Hematopoietic multipotent progenitor cell treated with erythropoietin and hydrocortisone succinate and interleukin-3 and kit ligand, for 8 days (in vitro differentiated cells): ENCODE data around the gene KRT79.

Experiments
- DNase-seq: peaks from one replicate; pipeline ENCODE4 v3.0.0-alpha.2; 2015

KRT79 gene

DNA sequence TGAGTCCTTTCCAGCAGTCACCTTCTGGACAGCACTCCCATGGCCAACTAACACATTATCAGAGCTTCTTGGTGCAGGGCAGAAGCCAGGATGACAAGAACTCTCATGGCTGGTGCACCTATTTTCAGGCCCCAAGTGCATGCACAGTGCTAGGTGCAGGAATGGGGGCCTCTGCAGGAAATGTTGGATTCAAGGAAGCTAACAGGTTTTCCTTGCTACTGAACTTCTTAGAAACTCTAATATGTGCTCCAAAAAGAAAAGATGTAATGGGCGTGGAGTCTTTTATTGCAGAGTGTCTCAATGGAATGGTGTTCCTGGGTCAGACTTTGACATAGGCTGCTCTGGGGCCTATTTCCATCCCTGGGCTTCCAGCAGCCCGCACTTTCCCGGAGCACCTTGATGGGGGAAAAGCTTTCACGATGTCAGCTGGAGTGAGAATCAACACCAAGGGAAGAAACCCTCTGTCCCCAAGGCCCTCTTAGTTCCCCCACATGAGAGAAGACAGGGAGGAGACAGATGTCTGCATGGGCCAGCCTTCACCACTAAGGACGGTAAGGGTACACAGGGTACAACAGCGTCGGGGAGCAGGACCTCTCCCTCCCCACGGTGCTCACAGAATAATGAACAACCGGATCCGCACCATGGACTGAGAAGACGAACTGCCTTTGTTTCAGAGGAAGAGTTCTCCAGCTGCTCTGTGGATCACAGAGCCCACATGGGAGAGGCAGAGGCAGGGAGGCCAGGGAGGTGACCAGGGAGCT is 45.1 kb downstream of the KRT79 start:
- DNase-seq: no peak

- DNase-seq: no peak
These were observed 45.8 kb downstream of the KRT79 start for GRCh38 chr12:52788192-52788875.

DNA sequence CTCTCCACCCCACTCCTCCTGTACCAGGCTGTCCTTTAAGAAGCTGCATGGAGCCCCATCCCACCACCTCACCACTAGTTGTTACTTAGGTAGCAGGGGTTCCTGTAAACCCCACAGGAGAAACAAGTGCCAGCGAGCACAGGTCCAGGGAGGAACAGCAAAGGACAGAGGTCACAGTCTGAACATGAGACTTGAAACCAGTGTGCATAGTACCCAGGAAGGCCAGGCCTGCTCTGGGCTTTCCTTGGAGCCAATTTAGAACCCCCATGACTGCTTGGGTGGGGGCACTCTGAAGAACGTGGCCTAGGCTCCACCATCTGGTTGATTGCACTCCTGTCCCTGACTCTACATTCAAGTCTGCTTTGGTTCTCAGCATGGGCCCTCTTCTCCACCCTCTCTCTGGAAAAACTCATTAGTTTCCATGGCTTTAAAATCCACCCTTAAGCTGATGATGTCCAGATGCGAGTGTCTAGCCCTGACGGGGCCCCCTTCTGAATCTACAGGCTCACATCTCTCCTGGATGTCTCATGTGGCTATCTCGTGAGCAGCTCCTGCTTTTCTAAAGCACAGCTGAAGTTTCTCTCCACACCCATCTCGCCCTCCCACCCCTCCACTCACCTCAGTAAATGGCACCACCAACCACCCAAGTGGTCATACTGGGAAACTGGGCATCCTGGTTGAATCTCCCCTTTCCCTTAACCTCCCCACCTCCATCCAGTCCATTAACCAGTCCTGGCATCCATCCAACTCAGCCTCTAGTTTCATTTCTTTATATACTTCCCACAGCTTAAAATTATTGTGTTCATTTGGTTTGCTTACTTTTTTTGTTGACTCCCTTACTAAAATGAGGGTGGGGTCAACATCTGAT is 46.6 kb downstream of the KRT79 start:
- DNase-seq: no peak

GRCh38 chr12:52784909-52785308 is 49.2 kb downstream of the KRT79 start:
- DNase-seq: no peak

DNA sequence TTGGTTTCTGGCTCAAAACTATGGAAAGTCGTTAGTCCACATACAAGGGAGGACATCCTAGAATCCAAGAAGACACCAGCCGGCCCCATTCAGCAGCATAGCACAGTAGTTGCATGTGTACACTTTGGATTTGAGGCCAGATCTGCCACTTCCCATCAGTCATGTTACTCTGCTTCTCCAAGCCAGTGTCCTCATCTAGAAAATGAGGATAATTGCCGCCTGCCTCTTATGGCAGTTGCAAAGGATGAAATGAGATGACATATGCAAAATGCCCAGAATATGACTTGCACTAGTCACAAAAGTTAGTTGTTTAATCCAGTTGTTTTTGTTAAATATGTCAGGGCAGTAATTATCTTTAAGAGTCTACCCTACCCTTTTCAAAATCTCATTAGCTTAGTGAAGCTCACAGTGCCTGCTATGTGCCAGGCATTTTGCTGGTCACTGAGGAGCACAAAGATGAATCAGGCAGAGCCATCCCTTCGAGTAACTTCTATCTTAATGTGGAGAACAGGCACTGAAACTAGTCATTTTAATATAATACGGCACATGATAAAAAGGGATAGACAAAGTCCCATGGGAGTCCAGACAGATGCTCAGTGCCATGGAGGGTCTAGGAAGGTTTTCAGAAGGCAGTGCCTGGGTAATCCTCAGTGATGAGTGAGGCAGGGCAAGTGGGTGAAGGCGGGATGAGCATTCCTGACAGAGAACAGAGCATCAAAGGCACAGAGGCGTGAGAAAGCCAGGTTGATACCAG is 50.4 kb downstream of the KRT79 start:
- no peak for DNase-seq

DNA sequence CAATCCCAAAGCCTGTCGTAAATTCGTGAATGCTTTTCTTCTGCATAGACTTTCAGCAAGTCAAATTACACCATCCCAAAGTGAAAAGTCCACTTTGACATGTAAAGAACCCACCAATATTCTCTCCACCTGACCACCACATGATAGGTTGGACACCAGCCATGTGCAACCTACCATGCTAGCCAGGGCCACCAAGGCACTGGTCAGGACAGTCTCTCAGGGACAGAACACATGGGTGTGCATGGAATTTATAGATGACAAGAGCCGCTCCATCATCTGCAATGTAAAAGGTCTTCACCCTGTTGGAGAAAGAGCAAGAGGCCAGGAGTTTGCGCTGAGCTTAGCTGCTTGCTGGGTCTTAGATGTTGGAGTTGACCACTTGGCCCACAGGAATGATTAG is 51.6 kb downstream of the KRT79 start:
- no peak for DNase-seq

GRCh38 chr12:52781399-52782082 is 52.6 kb downstream of the KRT79 start:
- DNase-seq: no peak

DNA sequence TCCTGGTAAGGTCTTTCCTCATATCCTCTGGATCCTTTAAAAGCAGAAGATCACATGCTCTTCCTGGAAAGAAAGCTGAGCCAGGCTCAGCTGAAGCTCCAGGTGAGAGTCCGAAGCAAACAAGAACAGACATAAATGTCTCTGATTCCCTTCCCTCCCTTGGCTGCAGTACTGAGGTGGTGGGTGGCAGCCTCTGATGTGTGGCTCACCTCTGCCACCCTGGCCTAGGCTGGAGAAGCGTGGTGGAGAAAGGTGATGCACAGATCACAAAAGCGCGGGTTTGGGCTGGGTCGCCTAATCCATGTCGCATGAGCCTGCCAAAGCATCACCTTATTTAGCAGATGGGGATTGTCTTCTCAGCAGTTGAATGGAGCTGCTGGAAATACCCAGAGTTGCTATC is 54.2 kb downstream of the KRT79 start:
- no peak for DNase-seq

DNA sequence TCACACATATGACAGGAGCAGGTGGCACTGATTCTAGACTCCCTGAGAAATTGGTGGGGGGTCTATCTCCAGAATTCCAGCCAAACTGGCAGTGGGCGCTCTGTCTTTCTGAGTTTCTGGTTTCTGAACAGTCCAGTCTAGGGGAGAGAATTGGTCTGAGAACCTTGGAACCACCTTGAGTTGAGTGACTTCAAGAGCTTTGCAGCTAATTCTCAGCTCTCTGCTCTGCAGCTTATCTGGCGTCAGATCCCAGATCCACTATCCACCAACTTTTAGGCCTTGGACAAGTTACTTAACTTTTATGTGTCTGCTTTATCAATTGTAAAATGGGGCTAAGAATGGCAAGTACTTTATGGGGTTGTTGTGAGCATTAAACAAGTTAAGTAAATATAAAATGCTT is 55.3 kb downstream of the KRT79 start:
- DNase-seq: no peak

GRCh38 chr12:52777566-52777965 is 56.5 kb downstream of the KRT79 start:
- no peak for DNase-seq

- no peak for DNase-seq
These were observed 57.2 kb downstream of the KRT79 start, which contains the start of gene KRT76 for GRCh38 chr12:52776913-52777395. Gene KRT76 (minus strand): TSS chr12:52777345. CDS start chr12:52777291, 54 bp downstream.

DNA sequence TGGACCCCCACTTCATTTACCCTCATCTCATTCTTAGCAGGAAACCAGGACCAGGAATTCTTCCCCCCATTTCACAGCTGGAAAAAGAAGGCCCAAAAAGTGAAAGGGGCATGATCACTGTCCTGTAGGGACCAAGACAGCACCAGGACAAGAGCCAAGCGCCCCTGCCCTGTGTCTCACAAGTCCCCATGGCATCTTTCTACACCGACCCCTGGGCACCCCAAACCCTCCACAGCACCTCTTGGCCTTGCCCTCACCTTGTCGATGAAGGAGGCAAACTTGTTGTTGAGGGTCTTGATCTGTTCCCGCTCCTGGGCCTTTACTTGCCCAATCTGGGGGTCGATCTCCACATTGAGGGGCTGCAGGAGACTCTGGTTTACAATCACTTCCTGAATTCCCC is 57.7 kb downstream of the KRT79 start:
- no peak for DNase-seq

DNA sequence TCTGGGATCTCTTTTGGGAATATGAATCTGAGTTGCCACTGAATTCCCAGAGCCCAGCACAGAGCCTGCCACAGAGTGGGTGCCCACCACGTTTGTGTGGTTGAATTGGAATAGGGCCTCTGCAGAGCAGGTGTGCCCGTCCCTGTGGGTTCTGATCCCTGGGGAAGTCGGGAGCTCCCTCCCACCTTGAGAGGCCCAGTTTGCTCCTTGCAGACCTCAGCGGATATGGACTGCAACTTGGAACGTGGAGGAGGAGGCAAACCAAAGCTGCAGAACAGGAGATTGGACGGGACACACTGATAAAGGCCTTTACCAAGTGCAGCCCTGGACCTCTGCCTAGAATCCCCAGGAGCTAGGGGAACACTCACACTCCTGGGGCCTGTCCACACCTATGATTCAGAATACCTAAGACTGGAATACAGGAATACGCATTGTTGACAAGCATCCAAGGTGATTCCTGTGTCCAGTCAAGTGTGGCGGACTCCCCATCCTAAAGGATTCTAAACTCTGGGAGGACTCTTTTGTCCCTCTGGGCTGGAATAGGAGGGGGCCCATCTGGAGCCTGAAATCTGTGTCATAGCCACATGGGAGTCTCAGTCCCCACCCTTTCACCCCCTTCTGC is 59.4 kb downstream of the KRT79 start:
- DNase-seq: no peak

GRCh38 chr12:52772772-52773171 is 61.3 kb downstream of the KRT79 start:
- DNase-seq: no peak

- no peak for DNase-seq
These were observed 61.9 kb downstream of the KRT79 start for GRCh38 chr12:52772188-52772587.

- no peak for DNase-seq
These were observed 62.6 kb downstream of the KRT79 start for GRCh38 chr12:52771505-52771904.
